Endothelial cell of umbilical vein (primary cell): Measurements from ENCODE around the gene CRYZL1.
"Not testable (repeated sequence)": the region's sequence is repeated elsewhere in the genome, so short reads cannot be mapped to it uniquely, and the experiment has no call there.

Experiments used
- CTCF ChIP-seq, 2 donors: IDR thresholded peaks; 1 replicate in 1 of 2; 2 replicates in 1 of 2; pipeline ENCODE4 v1.5.1; 2011; ENCODE audit warnings: low read length in 2 of 2, mild to moderate bottlenecking in 2 of 2, moderate library complexity in 2 of 2, control low read depth in 1 of 2, inconsistent platforms in 1 of 2, low read depth in 1 of 2; ENCODE audit not compliant: insufficient read depth in 1 of 2; ENCODE audit errors: extremely low read depth in 1 of 2
- EZH2 ChIP-seq: IDR thresholded peaks from 2 replicates; pipeline ENCODE4 v1.6.1; 2012; ENCODE audit warnings: borderline replicate concordance, low read depth, mild to moderate bottlenecking, moderate library complexity, low read length, inconsistent platforms; ENCODE audit not compliant: severe bottlenecking
- FOS ChIP-seq: IDR thresholded peaks from 2 replicates; pipeline ENCODE4 v1.6.1; 2011; ENCODE audit warnings: mild to moderate bottlenecking, low read length, moderate library complexity, borderline replicate concordance; ENCODE audit not compliant: insufficient read depth
- GATA2 ChIP-seq: IDR thresholded peaks from 2 replicates; pipeline ENCODE4 v1.7.0; 2011; ENCODE audit warnings: low read depth, mild to moderate bottlenecking, moderate library complexity, mixed read lengths, low read length; ENCODE audit not compliant: insufficient read length, insufficient read depth
- JUN ChIP-seq: IDR thresholded peaks from 2 replicates; pipeline ENCODE4 v1.6.1; 2011; ENCODE audit warnings: borderline replicate concordance, low read depth; ENCODE audit not compliant: insufficient read length, insufficient read depth
- MYC ChIP-seq: IDR thresholded peaks from one replicate; pipeline ENCODE4 v1.6.1; 2011; ENCODE audit warnings: mild to moderate bottlenecking, low read depth, low read length
- POLR2A ChIP-seq: IDR thresholded peaks from 2 replicates; pipeline ENCODE4 v1.6.1; 2012; ENCODE audit warnings: low read depth, mild to moderate bottlenecking, control low read depth, low read length
- POLR2AphosphoS5 ChIP-seq: IDR thresholded peaks from 2 replicates; pipeline ENCODE4 v1.6.1; 2012; ENCODE audit warnings: low read depth, mild to moderate bottlenecking, control low read depth, low read length, moderate library complexity; ENCODE audit not compliant: insufficient read depth
- TF ChIP-seq, protein P1 (sequence below): IDR thresholded peaks from 2 replicates; pipeline ENCODE4 v1.6.1; 2011; ENCODE audit not compliant: insufficient read depth, insufficient read length

GRCh38 chr21:33676666-33677065, 35.1 kb upstream of the CRYZL1 start:
- TF ChIP-seq POLR2AphosphoS5; CTCF (IDR thresholded peaks at IDR 0.05; ENCODE audit: extremely low read depth in 1 of 2, insufficient read depth in 1 of 2, low read depth in 1 of 2, low read length in 2 of 2); EZH2; POLR2A; JUN; MYC; GATA2; FOS: not testable (repeated sequence)
- TF ChIP-seq, protein P1, sequence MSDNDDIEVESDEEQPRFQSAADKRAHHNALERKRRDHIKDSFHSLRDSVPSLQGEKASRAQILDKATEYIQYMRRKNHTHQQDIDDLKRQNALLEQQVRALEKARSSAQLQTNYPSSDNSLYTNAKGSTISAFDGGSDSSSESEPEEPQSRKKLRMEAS = not testable (repeated sequence)
